Thyroid gland (tissue), 4 donors: ENCODE results near the gene PCBP3.

Source experiments
- CTCF ChIP-seq, 6 experiments: fragments of 200-600 bp in 3 of 6; fragments of 450-650 bp in 3 of 6; sonication (generic) in 3 of 6; IDR thresholded peaks; one replicate each; pipeline ENCODE4 v1.5.1; 2016 to 2019; ENCODE audit warnings: antibody characterized with exemption in 6 of 6, mild to moderate bottlenecking in 2 of 6, inconsistent platforms in 1 of 6, moderate library complexity in 1 of 6
- POLR2A ChIP-seq, 2 donors: fragments of 450-650 bp; IDR thresholded peaks; one replicate each; pipeline ENCODE4 v1.6.1; 2017; ENCODE audit warnings: antibody characterized with exemption in 2 of 2, mild to moderate bottlenecking in 2 of 2, moderate library complexity in 1 of 2

DNA sequence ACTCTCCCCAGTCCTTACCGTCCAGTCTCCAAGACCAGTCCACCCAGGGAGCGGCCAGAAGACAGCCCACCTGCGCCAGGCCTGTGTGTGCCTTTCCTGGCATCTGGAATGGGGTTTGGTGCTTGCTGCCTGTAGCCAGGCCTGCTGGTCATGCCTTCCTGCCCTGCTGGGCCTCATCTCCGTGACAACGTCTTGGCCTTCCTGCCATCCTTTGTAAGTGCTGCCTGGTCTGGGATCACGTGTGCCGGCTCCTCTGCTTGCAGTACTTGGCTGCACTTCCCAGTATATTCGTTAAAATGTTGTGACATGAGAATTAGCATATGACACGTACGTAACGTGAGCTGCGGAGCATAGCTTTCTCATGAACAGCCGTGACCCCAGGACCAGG lies 192.7 kb downstream of the PCBP3 start:
- TF ChIP-seq CTCF (IDR thresholded peaks at IDR 0.05) (no peak), POLR2A (IDR thresholded peaks at IDR 0.05) (no peak)
